Left lobe of liver (tissue), 2 donors: Measurements from ENCODE around the gene NYNRIN. TPM values are rescaled to one million over a fixed set of nuclear protein-coding genes. Genes with fewer than 3 reads are reported as not detected.
"Not testable (repeated sequence)": the region's sequence is repeated elsewhere in the genome, so short reads cannot be mapped to it uniquely, and the experiment has no call there.

Experiments
- ATAC-seq: fragments of 200-7000 bp; cut with Tn5 transposase; one replicate; pipeline ENCODE4 v1.9.1; 2020; ENCODE audit warnings: mild to moderate bottlenecking, moderate library complexity
- DNase-seq: peaks from one replicate; pipeline ENCODE4 v3.0.0-alpha.2; 2020; ENCODE audit warnings: low spot score
- total RNA-seq: library from RNA; stranded (reverse); gene quantifications from one replicate; pipeline ENCODE4 v1.2.1, GENCODE V29; 2021
- donor health status: DM: no; HTN: no; CAD: no; lungs with moderate emphysema.
- donor health status: DM: no; HTN: yes; CAD: no.

NYNRIN gene
- total RNA-seq, 1 donor from 2014 or later: 2.3 TPM

- ATAC-seq (no peak), DNase-seq (no peak)
These were observed 28.7 kb upstream of the NYNRIN start for GRCh38 chr14:24369907-24370687.

GRCh38 chr14:24370748-24371147 is 28.1 kb upstream of the NYNRIN start:
- ATAC-seq: no peak
- no peak for DNase-seq

GRCh38 chr14:24371605-24372004 is 27.2 kb upstream of the NYNRIN start:
- not testable (repeated sequence) for DNase-seq, ATAC-seq

- peak; percentile 33 for ATAC-seq
These were observed 25.9 kb upstream of the NYNRIN start for GRCh38 chr14:24372701-24373416.

GRCh38 chr14:24376448-24377070 is 22.2 kb upstream of the NYNRIN start:
- DNase-seq (no peak), ATAC-seq (no peak)

More at GRCh38 chr14:24372701-24373416, 25.9 kb upstream of the NYNRIN start:
- DNase-seq: no peak

GRCh38 chr14:24377126-24377525 is 21.7 kb upstream of the NYNRIN start:
- ATAC-seq: no peak
- DNase-seq: no peak

- no peak for ATAC-seq
- DNase-seq: no peak
These were observed 21.1 kb upstream of the NYNRIN start for GRCh38 chr14:24377657-24378056.

- ATAC-seq: no peak
These were observed 20.5 kb upstream of the NYNRIN start for GRCh38 chr14:24378327-24378726.

GRCh38 chr14:24378981-24379906 is 19.6 kb upstream of the NYNRIN start:
- DNase-seq: no peak
- ATAC-seq: no peak

More at GRCh38 chr14:24378327-24378726, 20.5 kb upstream of the NYNRIN start:
- DNase-seq: no peak

- ATAC-seq (no peak), DNase-seq (no peak)
These were observed 18.7 kb upstream of the NYNRIN start for GRCh38 chr14:24379907-24380730.

GRCh38 chr14:24381363-24382063 is 17.3 kb upstream of the NYNRIN start:
- ATAC-seq (no peak), DNase-seq (no peak)

GRCh38 chr14:24382064-24382371 is 16.8 kb upstream of the NYNRIN start:
- DNase-seq: no peak
- no peak for ATAC-seq

GRCh38 chr14:24384169-24384568 is 14.6 kb upstream of the NYNRIN start:
- DNase-seq (no peak), ATAC-seq (no peak)

- no peak for ATAC-seq
- DNase-seq: no peak
These were observed 13.3 kb upstream of the NYNRIN start for GRCh38 chr14:24385524-24385923.

GRCh38 chr14:24387009-24387345 is 11.8 kb upstream of the NYNRIN start:
- DNase-seq: no peak
- ATAC-seq: no peak

- not testable (repeated sequence) for ATAC-seq, DNase-seq
These were observed 11.2 kb upstream of the NYNRIN start for GRCh38 chr14:24387579-24387978.

- ATAC-seq (no peak), DNase-seq (no peak)
These were observed 10.2 kb upstream of the NYNRIN start for GRCh38 chr14:24388474-24389179.

GRCh38 chr14:24389226-24389848 is 9.5 kb upstream of the NYNRIN start:
- DNase-seq (no peak), ATAC-seq (peak; percentile 7)
